Fibroblast of the conjunctiva (primary cell): ENCODE measurements around the gene BGLAP.
"Not testable (repeated sequence)": the region's sequence is repeated elsewhere in the genome, so short reads cannot be mapped to it uniquely, and the experiment has no call there.

Experiments used
- DNase-seq: peaks from one replicate; pipeline ENCODE4 v3.0.0-alpha.2; 2010; ENCODE audit warnings: low read depth

The BGLAP gene

GRCh38 chr1:156241926-156242325 lies at the start of gene BGLAP:
Gene BGLAP (plus strand): TSS chr1:156242184. CDS start chr1:156242232, 48 bp downstream.
- DNase-seq: no peak

- DNase-seq: no peak
Observed at GRCh38 chr1:156193208-156193487, 48.8 kb upstream of the BGLAP start.

- peak; percentile 99 for DNase-seq
Observed at GRCh38 chr1:156193488-156194299, 48.3 kb upstream of the BGLAP start, which contains the start of gene SLC25A44. Gene SLC25A44 (plus strand): TSS chr1:156194104. CDS start chr1:156199848, 5,744 bp downstream.

GRCh38 chr1:156194300-156194652 lies 47.7 kb upstream of the BGLAP start:
- DNase-seq: no peak

- no peak for DNase-seq
Observed at GRCh38 chr1:156195853-156196252, 46.1 kb upstream of the BGLAP start.

GRCh38 chr1:156196445-156196844 lies 45.5 kb upstream of the BGLAP start:
- DNase-seq: no peak

- no peak for DNase-seq
Observed at GRCh38 chr1:156198831-156199349, 43.1 kb upstream of the BGLAP start.

GRCh38 chr1:156200044-156200443 lies 41.9 kb upstream of the BGLAP start:
- no peak for DNase-seq

- no peak for DNase-seq
Observed at GRCh38 chr1:156203331-156203730, 38.7 kb upstream of the BGLAP start.

GRCh38 chr1:156204686-156205085 lies 37.3 kb upstream of the BGLAP start:
- no peak for DNase-seq

GRCh38 chr1:156211243-156211642 lies 30.7 kb upstream of the BGLAP start:
- DNase-seq: no peak

GRCh38 chr1:156212130-156212529 lies 29.9 kb upstream of the BGLAP start:
- no peak for DNase-seq

GRCh38 chr1:156212833-156213643 lies 28.9 kb upstream of the BGLAP start, which contains the start of gene PMF1:
Gene PMF1 (plus strand): TSS chr1:156213007. CDS start chr1:156213016, 9 bp downstream.
- DNase-seq: peak; percentile 89

- DNase-seq: no peak
Observed at GRCh38 chr1:156213644-156213966, 28.4 kb upstream of the BGLAP start.

- no peak for DNase-seq
Observed at GRCh38 chr1:156214024-156214748, 27.8 kb upstream of the BGLAP start.

- not testable (repeated sequence) for DNase-seq
Observed at GRCh38 chr1:156216361-156217086, 25.5 kb upstream of the BGLAP start.

GRCh38 chr1:156217871-156218270 lies 24.1 kb upstream of the BGLAP start:
- DNase-seq: no peak

GRCh38 chr1:156220226-156220625 lies 21.8 kb upstream of the BGLAP start:
- DNase-seq: no peak

- no peak for DNase-seq
Observed at GRCh38 chr1:156221986-156222692, 19.8 kb upstream of the BGLAP start.

GRCh38 chr1:156225677-156226014 lies 16.3 kb upstream of the BGLAP start:
- no peak for DNase-seq

- DNase-seq: no peak
Observed at GRCh38 chr1:156226116-156226538, 15.9 kb upstream of the BGLAP start.
